Breast epithelium (tissue), 4 donors: ENCODE measurements around the gene RNF151. TPM values are rescaled to one million over a fixed set of nuclear protein-coding genes. Genes with fewer than 3 reads are reported as not detected.
A peak's percentile ranks its signal among the peaks of the same experiment; 100 is the strongest.

Source experiments
- DNase-seq, 2 donors: peaks; one replicate each; pipeline ENCODE4 v3.0.0-alpha.2; 2019; ENCODE audit warnings: low spot score in 2 of 2
- H3K27ac ChIP-seq, 2 donors: fragments of 200-600 bp; sonication (generic) in 1 of 2; one replicate each; pipeline ENCODE4 v1.5.1; 2016 to 2019; ENCODE audit warnings: mild to moderate bottlenecking in 1 of 2
- H3K27me3 ChIP-seq, 2 donors: fragments of 200-600 bp; sonication (generic) in 1 of 2; one replicate each; pipeline versions ENCODE4 v1.5.1 to v1.6.0; 2017 to 2019; ENCODE audit warnings: control low read depth in 1 of 2, mild to moderate bottlenecking in 1 of 2
- H3K36me3 ChIP-seq: fragments of 200-600 bp; one replicate; pipeline ENCODE4 v1.5.1; 2019
- H3K4me1 ChIP-seq, 2 donors: fragments of 200-600 bp; sonication (generic); one replicate each; pipeline ENCODE4 v1.5.1; 2016 to 2019; ENCODE audit warnings: control low read depth in 1 of 2
- H3K4me3 ChIP-seq, 3 donors: fragments of 200-600 bp; sonication (generic); 1 replicate in 2 of 3; 2 replicates in 1 of 3; pipeline ENCODE4 v1.5.1; 2016 to 2019; ENCODE audit warnings: mild to moderate bottlenecking in 3 of 3, moderate library complexity in 2 of 3
- H3K9me3 ChIP-seq, 2 donors: fragments of 200-600 bp; sonication (generic) in 1 of 2; one replicate each; pipeline ENCODE4 v1.5.1; 2016 to 2019; ENCODE audit warnings: control low read depth in 1 of 2
- CTCF ChIP-seq, 3 donors: fragments of 450-650 bp; IDR thresholded peaks; one replicate each; pipeline ENCODE4 v1.5.1; 2016 to 2017; ENCODE audit warnings: antibody characterized with exemption in 3 of 3, mild to moderate bottlenecking in 3 of 3, moderate library complexity in 3 of 3
- POLR2A ChIP-seq: fragments of 450-650 bp; IDR thresholded peaks from one replicate; pipeline ENCODE4 v1.6.1; 2016; ENCODE audit warnings: antibody characterized with exemption, mild to moderate bottlenecking, moderate library complexity
- POLR2AphosphoS5 ChIP-seq, 3 donors: sonication (generic); formaldehyde crosslinking; IDR thresholded peaks; one replicate each; pipeline ENCODE4 v1.6.1; 2017; ENCODE audit warnings: antibody characterized with exemption in 3 of 3
- intact Hi-C: fragments of 100-400 bp; cut with DNase I; formaldehyde crosslinking; loops from one replicate; pipeline ENCODE4 v1.15.1; 2023; ENCODE audit warnings: low total_unique reads
- total RNA-seq, 3 donors: library from RNA; depleted of rRNA; stranded (reverse); fragments of >200 nt; gene quantifications; one replicate each; pipeline ENCODE4 v1.1.0, GENCODE V29; 2016

RNF151 gene
- total RNA-seq, 3 donors from 2014 or later: 0.98 TPM; not detected in 2

- H3K9me3 ChIP-seq: no peaks in the 10 kb centered on the region
- H3K4me1 ChIP-seq: peaks cover 0 to 10% of the 10 kb centered on the region in 2 donors
- no peaks in the 10 kb centered on the region for H3K36me3 ChIP-seq
- intact Hi-C loops: no loop called here
- H3K27me3 ChIP-seq: no peaks in the 10 kb centered on the region
- H3K27ac ChIP-seq: peak overlapping the region in 1 of 2 donors; percentile 49
- DNase-seq: no peak
- TF ChIP-seq CTCF (IDR thresholded peaks at IDR 0.05) (no peak), POLR2A (no peak), POLR2AphosphoS5 (IDR thresholded peaks at IDR 0.05) (no peak)
- H3K4me3 ChIP-seq: no peak overlapping the region
Measured at GRCh38 chr16:1940273-1941161, 26.1 kb upstream of the RNF151 start.

- no peaks in the 10 kb centered on the region for H3K36me3 ChIP-seq
- no peaks in the 10 kb centered on the region for H3K9me3 ChIP-seq
- peak overlapping the region in 2 of 3 donors; percentile 74 to 86 for H3K4me3 ChIP-seq
- peak overlapping the region; percentile 21 to 49 for H3K27ac ChIP-seq
- intact Hi-C loops: no loop called here
- no peaks in the 10 kb centered on the region for H3K27me3 ChIP-seq
- no peak for DNase-seq
- TF ChIP-seq CTCF (IDR thresholded peaks at IDR 0.05) (no peak), POLR2AphosphoS5 (IDR thresholded peaks at IDR 0.05) (no peak), POLR2A (no peak)
- H3K4me1 ChIP-seq: peaks cover 0 to 10% of the 10 kb centered on the region in 2 donors
Measured at GRCh38 chr16:1941162-1942046, 25.3 kb upstream of the RNF151 start.

GRCh38 chr16:1942047-1942809 lies 24.4 kb upstream of the RNF151 start:
- Histone ChIP-seq H3K4me3 (peak overlapping the region; percentile 74 to 86 (median 84)), H3K27me3 (no peaks in the 10 kb centered on the region), H3K9me3 (no peaks in the 10 kb centered on the region), H3K4me1 (peaks cover 0 to 10% of the 10 kb centered on the region in 2 donors), H3K36me3 (no peaks in the 10 kb centered on the region), H3K27ac (peak overlapping the region; percentile 75 to 77)
- intact Hi-C loops: no loop called here
- TF ChIP-seq POLR2AphosphoS5 (IDR thresholded peaks at IDR 0.05): no peak
- TF ChIP-seq CTCF (IDR thresholded peaks at IDR 0.05): no peak
- TF ChIP-seq POLR2A: no peak
- no peak for DNase-seq

GRCh38 chr16:1942810-1943726 lies 23.6 kb upstream of the RNF151 start, which contains the start of gene MSRB1:
Gene MSRB1, minus strand, starts transcription at chr16:1943199. Its CDS starts 43 bp downstream, at chr16:1943156.
- intact Hi-C loops: no loop called here
- peaks cover 0 to 10% of the 10 kb centered on the region in 2 donors for H3K4me1 ChIP-seq
- TF ChIP-seq CTCF (IDR thresholded peaks at IDR 0.05) (no peak), POLR2A (peak; percentile 64), POLR2AphosphoS5 (IDR thresholded peaks at IDR 0.05) (peak; percentile 64 to 67 (median 66))
- H3K27me3 ChIP-seq: no peaks in the 10 kb centered on the region
- peak; percentile 99 to 100 for DNase-seq
- H3K4me3 ChIP-seq: peak within 1 kb of the TSS; percentile 74 to 86 (median 84)
- no peaks in the 10 kb centered on the region for H3K9me3 ChIP-seq
- H3K36me3 ChIP-seq: no peaks in the 10 kb centered on the region
- peak within 1 kb of the TSS; percentile 75 to 77 for H3K27ac ChIP-seq
